Activated T-cell treated with anti-CD3 and anti-CD28 coated beads, Interleukin-2, amount 50 U/mL, for 24 hours (primary cell): ENCODE measurements around the gene PTPRN.
A peak's percentile ranks its signal among the peaks of the same experiment; 100 is the strongest.

ENCODE experiments used
- DNase-seq: peaks from one replicate; pipeline ENCODE4 v3.0.0-alpha.2; 2020
- H3K27ac Mint-ChIP-seq: 2 replicates; pipeline ENCODE4 v1.8.0; 2020; ENCODE audit warnings: mild to moderate bottlenecking, mixed read lengths
- H3K27me3 Mint-ChIP-seq: 2 replicates; pipeline ENCODE4 v1.8.0; 2020; ENCODE audit warnings: mixed read lengths
- H3K36me3 Mint-ChIP-seq: 2 replicates; pipeline ENCODE4 v1.8.0; 2020; ENCODE audit warnings: low read depth, mixed read lengths
- H3K4me1 Mint-ChIP-seq: 2 replicates; pipeline ENCODE4 v1.8.0; 2020; ENCODE audit warnings: low read depth, mixed read lengths
- H3K4me3 Mint-ChIP-seq: 2 replicates; pipeline ENCODE4 v1.8.0; 2020; ENCODE audit warnings: mild to moderate bottlenecking, moderate library complexity, mixed read lengths
- H3K9me3 Mint-ChIP-seq: 2 replicates; pipeline ENCODE4 v1.8.0; 2020; ENCODE audit warnings: mixed read lengths

Gene PTPRN

GRCh38 chr2:219285894-219286425 lies 23.2 kb downstream of the PTPRN start:
- Mint-ChIP-seq H3K27ac (peak overlapping the region; percentile 76), H3K4me1 (peaks cover 10% of the 10 kb centered on the region), H3K36me3 (peaks cover 49% of the 10 kb centered on the region), H3K4me3 (no peak overlapping the region), H3K9me3 (no peaks in the 10 kb centered on the region), H3K27me3 (no peaks in the 10 kb centered on the region)
- DNase-seq, result no peak

DNA sequence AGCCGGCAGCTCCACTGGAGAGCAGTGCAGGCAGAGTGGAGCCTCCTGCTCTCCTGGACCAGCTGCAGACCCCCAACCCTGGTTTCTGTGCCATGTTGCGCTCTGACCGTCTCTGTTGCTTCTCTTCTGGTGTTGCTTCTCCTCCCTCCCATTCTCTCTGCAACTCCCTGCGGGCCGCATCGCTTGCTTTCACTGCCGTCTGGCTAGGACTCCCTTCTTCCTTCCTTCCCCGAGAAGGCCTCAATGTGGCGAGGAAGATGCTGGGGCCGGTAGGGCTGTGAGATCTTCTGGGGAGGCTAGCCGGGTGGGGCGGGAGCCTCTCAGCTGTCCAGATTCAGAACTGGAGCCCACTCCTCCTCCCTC lies 23.8 kb downstream of the PTPRN start:
- peaks cover 54% of the 10 kb centered on the region for H3K36me3 Mint-ChIP-seq
- DNase-seq, result no peak
- H3K27me3 Mint-ChIP-seq, result no peaks in the 10 kb centered on the region
- peak overlapping the region; percentile 60 for H3K27ac Mint-ChIP-seq
- H3K4me3 Mint-ChIP-seq, result no peak overlapping the region
- H3K9me3 Mint-ChIP-seq, result no peaks in the 10 kb centered on the region
- H3K4me1 Mint-ChIP-seq, result peaks cover 16% of the 10 kb centered on the region

DNA sequence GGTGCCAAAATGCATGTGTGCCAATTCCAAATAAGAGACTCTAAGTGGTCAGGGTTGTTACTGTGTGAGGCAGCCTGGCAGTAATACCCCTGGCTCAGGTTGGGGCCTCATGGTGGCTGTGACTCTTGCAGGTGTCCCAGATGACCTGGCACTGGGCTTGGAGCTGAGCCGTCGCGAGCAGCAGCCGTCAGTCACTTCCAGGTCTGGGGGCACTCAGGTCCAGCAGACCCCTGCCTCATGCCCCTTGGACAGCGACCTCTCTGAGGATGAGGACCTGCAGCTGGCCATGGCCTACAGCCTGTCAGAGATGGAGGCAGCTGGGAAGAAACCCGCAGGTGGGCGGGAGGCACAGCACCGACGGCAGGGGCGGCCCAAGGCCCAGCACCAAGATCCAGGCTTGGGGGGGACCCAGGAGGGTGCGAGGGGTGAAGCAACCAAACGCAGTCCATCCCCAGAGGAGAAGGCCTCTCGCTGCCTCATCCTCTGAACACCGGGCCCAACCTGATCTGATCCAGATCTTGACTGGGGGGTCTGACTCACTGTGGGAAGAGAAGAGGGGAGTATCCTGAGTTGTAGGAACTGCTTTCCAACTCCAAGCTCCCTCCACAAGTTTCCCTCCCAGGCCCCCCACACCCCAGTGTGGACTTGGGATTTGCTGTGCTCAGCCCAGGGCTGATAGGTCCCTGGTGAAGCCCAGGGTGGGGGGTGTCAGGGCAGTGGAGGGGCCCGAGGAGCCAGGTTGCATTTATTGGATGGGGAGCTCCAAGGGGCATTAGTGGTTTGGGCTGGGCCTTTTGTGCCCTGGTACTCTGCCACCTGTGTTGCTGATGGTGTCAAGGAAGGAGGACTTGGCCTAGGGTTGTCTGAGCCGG lies 24.5 kb downstream of the PTPRN start:
- Mint-ChIP-seq H3K27ac (no peak overlapping the region), H3K9me3 (no peaks in the 10 kb centered on the region), H3K36me3 (peaks cover 57% of the 10 kb centered on the region), H3K27me3 (no peaks in the 10 kb centered on the region), H3K4me1 (peaks cover 23% of the 10 kb centered on the region), H3K4me3 (no peak overlapping the region)
- DNase-seq, result no peak

GRCh38 chr2:219282943-219283581 lies 26.1 kb downstream of the PTPRN start:
- H3K27ac Mint-ChIP-seq, result peak overlapping the region; percentile 59
- no peaks in the 10 kb centered on the region for H3K27me3 Mint-ChIP-seq
- H3K9me3 Mint-ChIP-seq, result no peaks in the 10 kb centered on the region
- H3K4me1 Mint-ChIP-seq, result peaks cover 33% of the 10 kb centered on the region
- no peak overlapping the region for H3K4me3 Mint-ChIP-seq
- no peak for DNase-seq
- peaks cover 57% of the 10 kb centered on the region for H3K36me3 Mint-ChIP-seq

DNA sequence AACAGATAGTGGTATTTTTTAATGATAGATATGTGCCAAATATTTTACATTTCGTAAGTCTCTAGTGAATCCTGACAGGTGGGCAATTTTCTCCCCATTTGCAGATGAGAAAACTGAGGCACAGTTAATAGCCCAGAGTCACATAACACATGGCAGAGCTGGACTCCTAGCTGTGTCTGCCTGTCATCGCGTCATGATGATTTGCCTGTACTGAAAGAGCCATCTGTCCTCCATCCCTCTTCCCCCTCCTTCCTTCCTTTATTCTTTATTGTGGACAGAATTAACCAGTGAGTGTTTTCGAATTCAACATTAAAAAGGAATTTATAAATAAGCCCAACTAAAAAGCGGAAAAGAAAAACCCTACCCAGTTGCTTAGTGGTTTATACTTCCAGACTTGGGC lies 26.8 kb downstream of the PTPRN start:
- Mint-ChIP-seq H3K27ac (no peak overlapping the region), H3K27me3 (no peaks in the 10 kb centered on the region), H3K9me3 (no peaks in the 10 kb centered on the region), H3K4me3 (no peak overlapping the region), H3K4me1 (peaks cover 40% of the 10 kb centered on the region), H3K36me3 (peaks cover 57% of the 10 kb centered on the region)
- no peak for DNase-seq

DNA sequence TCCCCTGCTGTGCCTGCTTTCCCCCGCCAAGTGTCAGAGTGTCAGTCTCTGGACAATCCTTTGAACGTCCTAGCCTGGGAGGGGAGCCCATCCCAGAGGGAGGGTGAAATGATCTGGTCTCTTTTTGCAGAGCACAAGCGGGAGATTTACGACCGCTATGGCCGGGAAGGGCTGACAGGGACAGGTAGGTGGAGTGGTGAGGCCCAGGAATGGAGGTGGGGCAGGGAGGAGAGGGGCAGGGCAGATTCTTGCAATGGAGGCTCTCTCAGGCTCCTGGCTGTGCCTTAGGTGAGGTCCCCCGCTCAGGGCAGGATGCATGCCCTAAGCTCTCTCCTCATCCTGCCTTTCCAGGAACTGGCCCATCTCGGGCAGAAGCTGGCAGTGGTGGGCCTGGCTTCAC lies 27.6 kb downstream of the PTPRN start:
- Mint-ChIP-seq H3K36me3 (peaks cover 56% of the 10 kb centered on the region), H3K4me1 (peaks cover 45% of the 10 kb centered on the region), H3K4me3 (no peak overlapping the region), H3K27ac (peak overlapping the region; percentile 34), H3K9me3 (no peaks in the 10 kb centered on the region), H3K27me3 (no peaks in the 10 kb centered on the region)
- no peak for DNase-seq

DNA sequence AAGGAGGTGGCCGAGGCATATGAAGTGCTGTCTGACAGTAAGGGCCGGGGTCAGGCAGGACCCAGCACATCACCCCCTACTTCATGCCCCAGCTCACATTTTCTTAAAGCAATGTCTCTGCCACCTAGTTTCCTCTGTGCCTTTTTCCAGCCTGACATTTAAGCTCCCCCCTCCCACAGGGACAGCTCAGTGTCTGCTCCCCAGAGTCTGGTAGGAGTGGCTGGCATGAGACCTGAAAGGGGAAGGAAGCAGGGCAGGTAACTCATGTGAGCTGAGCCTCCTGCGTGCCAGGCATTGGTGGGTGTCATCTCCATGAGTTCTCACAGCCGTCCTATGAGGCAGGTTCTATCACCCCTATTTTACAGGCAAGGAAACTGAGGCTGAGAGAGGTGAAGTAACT lies 28.6 kb downstream of the PTPRN start:
- H3K4me3 Mint-ChIP-seq, result peak overlapping the region; percentile 86
- no peaks in the 10 kb centered on the region for H3K27me3 Mint-ChIP-seq
- peaks cover 51% of the 10 kb centered on the region for H3K36me3 Mint-ChIP-seq
- H3K4me1 Mint-ChIP-seq, result peaks cover 43% of the 10 kb centered on the region
- no peak for DNase-seq
- H3K9me3 Mint-ChIP-seq, result no peaks in the 10 kb centered on the region
- peak overlapping the region; percentile 95 for H3K27ac Mint-ChIP-seq

GRCh38 chr2:219279916-219280516 lies 29.2 kb downstream of the PTPRN start:
- Mint-ChIP-seq H3K27ac (peak overlapping the region; percentile 95), H3K36me3 (peaks cover 45% of the 10 kb centered on the region), H3K27me3 (no peaks in the 10 kb centered on the region), H3K4me1 (peaks cover 43% of the 10 kb centered on the region), H3K9me3 (no peaks in the 10 kb centered on the region), H3K4me3 (peak overlapping the region; percentile 86)
- no peak for DNase-seq

GRCh38 chr2:219279151-219279915 lies 29.9 kb downstream of the PTPRN start, which contains the start of gene DNAJB2:
DNAJB2 (plus strand) TSS chr2:219279366; CDS start chr2:219279834, 468 bp downstream.
- Mint-ChIP-seq H3K4me1 (peaks cover 43% of the 10 kb centered on the region), H3K27ac (peak within 1 kb of the TSS; percentile 96), H3K9me3 (no peaks in the 10 kb centered on the region), H3K27me3 (no peaks in the 10 kb centered on the region), H3K4me3 (peak within 1 kb of the TSS; percentile 86), H3K36me3 (peaks cover 41% of the 10 kb centered on the region)
- DNase-seq, result peak; percentile 99

GRCh38 chr2:219278655-219279150 lies 30.5 kb downstream of the PTPRN start:
- Mint-ChIP-seq H3K9me3 (no peaks in the 10 kb centered on the region), H3K4me3 (peak overlapping the region; percentile 86), H3K27ac (peak overlapping the region; percentile 96), H3K36me3 (peaks cover 35% of the 10 kb centered on the region), H3K27me3 (no peaks in the 10 kb centered on the region), H3K4me1 (peaks cover 42% of the 10 kb centered on the region)
- no peak for DNase-seq

- Mint-ChIP-seq H3K4me1 (peaks cover 41% of the 10 kb centered on the region), H3K36me3 (peaks cover 28% of the 10 kb centered on the region), H3K4me3 (peak overlapping the region; percentile 86), H3K27me3 (no peaks in the 10 kb centered on the region), H3K9me3 (no peaks in the 10 kb centered on the region), H3K27ac (peak overlapping the region; percentile 96)
- peak; percentile 88 for DNase-seq
Measured at GRCh38 chr2:219277703-219278654, 31.2 kb downstream of the PTPRN start.

DNA sequence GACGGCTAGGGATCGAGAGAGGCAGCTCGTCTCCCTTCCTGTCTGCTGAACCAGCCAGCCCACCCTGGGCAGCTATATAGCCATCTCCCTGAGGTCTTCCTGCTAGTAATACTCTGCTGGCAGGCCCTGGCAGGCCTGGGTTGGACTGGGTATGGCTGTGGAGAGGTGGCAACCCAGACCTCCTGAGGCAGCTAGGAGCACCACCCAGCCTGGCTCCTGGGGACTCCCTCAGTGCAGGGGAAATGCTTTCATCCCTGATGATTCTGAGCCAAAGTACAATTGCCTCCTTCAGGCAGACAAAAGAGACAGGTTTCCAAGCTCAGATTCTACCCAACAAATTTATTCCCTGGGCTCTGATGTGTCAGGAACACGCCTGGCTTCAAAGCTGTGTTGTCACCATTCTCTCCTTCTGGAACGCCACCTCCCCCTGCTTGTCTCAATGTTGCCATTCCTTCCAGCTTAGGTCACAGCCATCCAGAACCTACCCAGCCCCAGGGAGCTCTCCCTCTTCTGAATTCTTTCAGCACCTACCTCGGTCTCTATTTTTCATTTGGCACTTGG lies 34.8 kb downstream of the PTPRN start:
- no peaks in the 10 kb centered on the region for H3K27me3 Mint-ChIP-seq
- peaks cover 20% of the 10 kb centered on the region for H3K4me1 Mint-ChIP-seq
- H3K36me3 Mint-ChIP-seq, result no peaks in the 10 kb centered on the region
- no peak overlapping the region for H3K27ac Mint-ChIP-seq
- DNase-seq, result no peak
- H3K4me3 Mint-ChIP-seq, result no peak overlapping the region
- H3K9me3 Mint-ChIP-seq, result no peaks in the 10 kb centered on the region

DNA sequence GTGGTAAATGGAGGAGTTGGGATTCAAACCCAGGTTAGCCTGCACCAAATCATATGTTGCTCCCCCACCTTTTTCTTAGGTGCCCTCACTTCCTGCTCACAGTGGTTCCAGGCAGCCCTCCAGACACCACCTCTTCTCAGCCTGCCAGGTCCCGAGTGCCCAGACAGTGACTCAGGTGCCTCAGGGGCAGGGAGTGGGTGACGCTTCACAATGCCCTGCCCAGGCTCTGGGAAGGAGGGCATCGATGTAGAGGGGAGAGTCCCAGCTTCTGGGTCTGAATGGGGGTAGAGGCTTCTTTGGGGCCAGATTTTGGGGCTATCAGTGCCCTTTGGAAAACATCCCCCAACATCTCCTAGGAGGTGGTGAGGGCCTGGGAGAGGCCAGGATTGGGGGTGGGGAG lies 35.3 kb downstream of the PTPRN start:
- no peaks in the 10 kb centered on the region for H3K9me3 Mint-ChIP-seq
- peaks cover 20% of the 10 kb centered on the region for H3K4me1 Mint-ChIP-seq
- no peaks in the 10 kb centered on the region for H3K27me3 Mint-ChIP-seq
- H3K4me3 Mint-ChIP-seq, result no peak overlapping the region
- H3K27ac Mint-ChIP-seq, result no peak overlapping the region
- no peaks in the 10 kb centered on the region for H3K36me3 Mint-ChIP-seq
- no peak for DNase-seq
